ENCODE results near the gene PTGIS. TPM values are rescaled to one million over a fixed set of nuclear protein-coding genes. Genes with fewer than 3 reads are reported as not detected.

The PTGIS gene
- total RNA-seq, 4 donors from 2014 or later = 4.4 to 41.2 (median 16.2) TPM

DNA sequence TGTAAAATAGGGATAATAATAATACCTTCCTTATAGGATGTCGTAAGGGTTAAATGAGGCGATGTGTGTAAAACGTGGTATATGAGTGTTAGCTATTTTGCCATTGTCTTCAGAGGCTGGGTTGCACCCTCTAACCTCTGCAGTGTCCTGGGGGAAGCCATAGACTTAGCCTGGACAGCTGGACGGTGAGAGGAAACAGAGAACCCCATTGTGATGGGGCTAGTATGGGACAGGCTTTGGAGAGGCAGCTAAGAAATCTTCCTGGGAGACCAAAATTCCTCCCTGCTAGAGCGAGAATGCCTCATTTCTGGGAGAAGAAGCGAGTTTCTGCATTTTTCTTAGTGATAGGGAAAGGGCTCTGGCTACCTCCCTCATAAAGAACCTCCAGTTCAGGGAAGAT, 108.3 kb downstream of the PTGIS start:
- TF ChIP-seq, protein P1, sequence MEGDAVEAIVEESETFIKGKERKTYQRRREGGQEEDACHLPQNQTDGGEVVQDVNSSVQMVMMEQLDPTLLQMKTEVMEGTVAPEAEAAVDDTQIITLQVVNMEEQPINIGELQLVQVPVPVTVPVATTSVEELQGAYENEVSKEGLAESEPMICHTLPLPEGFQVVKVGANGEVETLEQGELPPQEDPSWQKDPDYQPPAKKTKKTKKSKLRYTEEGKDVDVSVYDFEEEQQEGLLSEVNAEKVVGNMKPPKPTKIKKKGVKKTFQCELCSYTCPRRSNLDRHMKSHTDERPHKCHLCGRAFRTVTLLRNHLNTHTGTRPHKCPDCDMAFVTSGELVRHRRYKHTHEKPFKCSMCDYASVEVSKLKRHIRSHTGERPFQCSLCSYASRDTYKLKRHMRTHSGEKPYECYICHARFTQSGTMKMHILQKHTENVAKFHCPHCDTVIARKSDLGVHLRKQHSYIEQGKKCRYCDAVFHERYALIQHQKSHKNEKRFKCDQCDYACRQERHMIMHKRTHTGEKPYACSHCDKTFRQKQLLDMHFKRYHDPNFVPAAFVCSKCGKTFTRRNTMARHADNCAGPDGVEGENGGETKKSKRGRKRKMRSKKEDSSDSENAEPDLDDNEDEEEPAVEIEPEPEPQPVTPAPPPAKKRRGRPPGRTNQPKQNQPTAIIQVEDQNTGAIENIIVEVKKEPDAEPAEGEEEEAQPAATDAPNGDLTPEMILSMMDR (IDR thresholded peaks at IDR 0.05) = no peak
- TF ChIP-seq POLR2A (IDR thresholded peaks at IDR 0.05) = no peak
- Histone ChIP-seq H3K4me3 (replicated peaks in 1 of 3) (no peak overlapping the region), H3K4me1 (peaks cover 0 to 13% of the 10 kb centered on the region in 2 donors), H3K27me3 (no peaks in the 10 kb centered on the region), H3K27ac (no peak overlapping the region), H3K36me3 (no peaks in the 10 kb centered on the region), H3K9me3 (no peaks in the 10 kb centered on the region)
- intact Hi-C loops (cut with DNase I) = no loop called here
- no peak for DNase-seq
- 76 to 81% methylated on average over 6 of the region's 6 CpGs for WGBS, 2 donors

DNA sequence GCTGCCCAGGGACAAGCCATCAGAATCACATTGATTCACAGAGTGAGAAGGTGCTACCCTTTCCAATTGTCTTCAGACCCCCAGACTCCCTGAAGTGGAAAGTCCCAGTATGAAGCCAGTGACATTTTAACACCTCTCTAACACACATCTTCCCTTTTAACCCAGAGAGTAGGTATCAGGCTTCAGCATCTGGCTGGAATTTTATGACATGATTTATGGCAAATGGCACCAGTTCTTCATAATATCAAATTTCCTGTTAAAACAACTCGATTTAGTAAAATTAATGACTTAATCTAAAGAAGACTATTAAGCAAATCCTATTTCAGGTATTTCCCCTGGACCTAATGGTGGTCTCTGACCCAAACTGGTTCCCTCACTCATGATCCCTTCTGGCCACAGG, 110.5 kb downstream of the PTGIS start:
- intact Hi-C loops (cut with DNase I) = no loop called here
- Histone ChIP-seq H3K4me3 (replicated peaks in 1 of 3) (no peak overlapping the region), H3K4me1 (peaks cover 0 to 13% of the 10 kb centered on the region in 2 donors), H3K9me3 (no peaks in the 10 kb centered on the region), H3K36me3 (no peaks in the 10 kb centered on the region), H3K27ac (no peak overlapping the region), H3K27me3 (no peaks in the 10 kb centered on the region)
- 62% methylated on average over 1 of the region's 1 CpG for WGBS, 2 donors
- TF ChIP-seq, protein P1 (IDR thresholded peaks at IDR 0.05) = no peak
- TF ChIP-seq POLR2A (IDR thresholded peaks at IDR 0.05) = no peak
- DNase-seq = no peak

DNA sequence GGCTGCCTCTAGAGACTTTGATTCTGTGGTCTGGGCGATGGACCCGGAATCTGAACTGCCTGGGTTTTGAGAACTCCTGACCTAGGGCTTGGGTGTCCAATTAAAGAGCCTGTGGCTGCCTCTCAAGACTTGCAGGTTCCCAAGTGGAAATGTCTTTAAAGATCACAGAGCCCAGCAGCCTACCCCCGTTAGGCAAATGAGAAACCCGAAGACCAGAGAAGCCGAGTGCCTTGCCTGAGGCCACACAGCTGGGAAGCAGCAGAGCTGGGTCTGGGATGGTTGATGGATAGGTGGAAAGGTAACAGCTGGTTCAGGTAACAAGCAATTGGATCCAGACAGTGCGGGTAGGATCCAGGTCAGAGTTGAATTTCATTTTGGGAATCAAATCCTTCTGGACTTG, 111.3 kb downstream of the PTGIS start:
- TF ChIP-seq, protein P1 (IDR thresholded peaks at IDR 0.05) = no peak
- no peak for TF ChIP-seq POLR2A (IDR thresholded peaks at IDR 0.05)
- WGBS, 2 donors = 91 to 96% methylated on average over 4 to 6 of the region's 6 CpGs
- intact Hi-C loops (cut with DNase I) = no loop called here

DNA sequence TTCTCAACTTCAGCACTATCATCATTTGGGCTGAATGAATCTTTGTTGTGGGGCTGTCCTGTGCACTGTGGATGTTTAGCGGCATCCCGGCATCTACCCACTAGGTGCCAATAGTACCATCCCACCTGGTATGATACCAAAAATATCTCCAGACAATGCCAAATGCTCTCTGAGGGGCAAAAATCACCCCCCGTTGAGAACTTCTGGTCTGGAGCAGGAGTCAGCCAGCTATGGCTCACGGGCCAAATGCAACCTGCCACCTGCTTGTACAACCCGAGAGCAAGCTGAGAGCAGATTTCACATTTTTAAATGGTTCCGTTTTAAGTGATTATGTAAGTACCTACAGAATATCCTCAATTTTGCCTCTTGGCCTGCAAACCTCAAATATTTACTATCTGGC, 112.2 kb downstream of the PTGIS start:
- H3K36me3 ChIP-seq = no peaks in the 10 kb centered on the region
- DNase-seq = no peak
- no peaks in the 10 kb centered on the region for H3K9me3 ChIP-seq
- no peak for TF ChIP-seq POLR2A (IDR thresholded peaks at IDR 0.05)
- TF ChIP-seq, protein P1 (IDR thresholded peaks at IDR 0.05) = no peak
- intact Hi-C loops (cut with DNase I) = no loop called here
- H3K4me1 ChIP-seq = peaks cover 0 to 5% of the 10 kb centered on the region in 2 donors
- H3K27ac ChIP-seq = no peak overlapping the region
- no peaks in the 10 kb centered on the region for H3K27me3 ChIP-seq
- H3K4me3 ChIP-seq (replicated peaks in 1 of 3) = no peak overlapping the region
- WGBS, 2 donors = 92 to 96% methylated on average over 6 of the region's 6 CpGs

More for the DNA sequence above, 111.3 kb downstream of the PTGIS start:
- Histone ChIP-seq H3K4me3 (replicated peaks in 1 of 3) (no peak overlapping the region), H3K36me3 (no peaks in the 10 kb centered on the region), H3K27ac (no peak overlapping the region), H3K4me1 (peaks cover 0 to 13% of the 10 kb centered on the region in 2 donors), H3K9me3 (no peaks in the 10 kb centered on the region), H3K27me3 (no peaks in the 10 kb centered on the region)
- DNase-seq = no peak

Other genes with a start within 250 kb of the PTGIS start
- gene KCNB1, start 85.5 kb downstream of the PTGIS start, total RNA-seq = under 1 TPM; 0.34 to 0.54 (median 0.47) TPM
- 10 to 100 TPM; 11.5 to 22.2 (median 17.6) TPM for gene B4GALT5, start 145.7 kb upstream of the PTGIS start, total RNA-seq
- 10 to 100 TPM; 12.0 to 20.2 (median 16.1) TPM for gene SLC9A8, start 244.7 kb upstream of the PTGIS start, total RNA-seq

Data from thyroid gland (tissue), 4 donors.